IPS-NIHi7 (cell line): ENCODE measurements around the gene TMEM50B.
"Not testable (repeated sequence)": the region's sequence is repeated elsewhere in the genome, so short reads cannot be mapped to it uniquely, and the experiment has no call there.

Source experiments
- DNase-seq: peaks from one replicate; pipeline ENCODE4 v3.0.0; 2012; ENCODE audit warnings: mixed read lengths; ENCODE audit errors: extremely low spot score

Gene TMEM50B

DNA sequence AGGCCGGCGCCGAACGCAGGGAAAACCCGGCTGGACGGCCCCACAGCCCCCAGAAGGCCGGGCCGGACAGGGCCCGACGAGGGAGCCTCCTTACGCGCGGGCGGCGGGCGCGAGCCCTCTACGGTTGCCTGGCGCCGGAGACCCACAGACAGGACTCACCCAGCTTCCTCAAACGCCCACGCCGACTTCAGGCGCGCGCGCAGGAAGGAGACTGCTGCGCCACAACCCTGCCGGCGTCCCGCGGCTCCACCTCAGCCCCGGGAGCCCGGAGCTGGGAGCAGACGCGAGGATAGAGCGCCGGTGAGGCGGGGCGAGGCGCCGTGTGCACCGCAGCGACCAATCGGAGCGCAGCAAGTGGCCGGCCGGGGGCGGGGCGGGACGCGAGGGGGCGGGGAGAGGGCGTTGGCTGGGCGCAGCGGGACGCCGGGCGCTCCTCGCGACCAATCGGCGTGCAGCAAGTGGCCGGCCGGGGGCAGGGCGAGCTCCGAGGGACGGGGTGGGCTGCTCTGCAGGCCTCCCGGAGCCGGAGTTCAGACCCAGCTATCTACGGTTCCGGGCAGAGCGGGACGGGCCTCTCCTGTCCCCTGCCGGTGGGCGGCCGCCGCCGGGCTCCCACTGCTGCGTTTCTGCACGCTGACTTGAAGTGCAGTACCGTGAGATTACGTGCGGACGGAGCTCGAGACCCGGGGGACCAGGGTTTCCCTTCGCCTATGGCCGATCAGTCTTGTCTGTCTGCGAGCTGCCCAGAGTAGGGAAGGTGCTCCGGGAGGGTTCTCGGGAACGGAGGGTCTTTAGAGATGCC, at the start of gene TMEM50B:
Gene TMEM50B (minus strand): TSS at position 296 of the 802 bp plus-strand sequence. CDS start 11,089 bp downstream, outside the sequence.
- peak; percentile 97 for DNase-seq

DNA sequence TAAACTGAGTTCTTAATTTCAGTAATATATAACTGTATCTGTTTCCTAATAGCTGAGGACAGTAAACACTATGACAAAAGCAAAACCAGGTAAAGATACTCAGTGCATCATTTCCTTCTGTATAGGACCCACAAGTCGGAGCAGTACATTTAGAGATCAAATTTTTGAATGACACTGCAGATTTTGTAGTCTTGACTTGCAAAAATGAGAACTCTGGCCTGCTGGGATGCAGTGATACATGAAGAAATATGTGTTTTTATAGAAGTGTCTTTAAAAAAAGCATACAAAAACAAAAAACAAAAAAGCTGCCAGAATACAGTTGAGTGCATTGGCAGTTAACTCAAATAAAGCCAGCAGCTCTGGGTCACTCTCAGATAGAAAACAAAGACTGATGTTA, 43.2 kb upstream of the TMEM50B start:
- DNase-seq = no peak

DNA sequence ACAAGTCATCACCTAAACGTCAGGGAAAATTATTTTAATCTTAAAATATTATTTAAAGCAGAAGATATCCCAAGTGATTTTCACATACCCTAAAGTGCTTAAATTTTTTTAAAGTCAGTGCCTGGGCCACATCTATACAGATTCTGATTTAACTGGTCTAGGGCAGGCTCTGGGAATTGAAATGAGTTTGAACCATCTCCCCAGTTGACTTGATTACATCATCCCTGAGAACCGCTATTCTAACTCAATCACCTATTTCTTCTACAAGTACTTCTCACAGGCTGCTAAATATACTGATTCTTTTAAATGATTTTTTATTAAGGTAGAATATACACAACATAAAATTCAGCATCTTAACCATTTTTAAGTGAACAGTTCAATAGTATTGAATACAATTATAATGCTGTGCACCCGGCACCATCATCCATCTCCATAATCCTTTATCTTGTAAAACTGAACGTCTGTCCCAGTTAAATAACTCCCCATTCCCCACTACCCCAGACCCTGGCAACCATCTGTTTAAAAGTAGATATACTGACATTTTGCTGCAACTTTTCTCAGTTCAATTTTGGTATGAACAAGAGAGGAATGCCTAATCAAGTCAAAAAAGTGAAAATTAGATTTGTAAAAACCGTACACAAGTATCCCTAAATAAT, 42.7 kb upstream of the TMEM50B start:
- no peak for DNase-seq

DNA sequence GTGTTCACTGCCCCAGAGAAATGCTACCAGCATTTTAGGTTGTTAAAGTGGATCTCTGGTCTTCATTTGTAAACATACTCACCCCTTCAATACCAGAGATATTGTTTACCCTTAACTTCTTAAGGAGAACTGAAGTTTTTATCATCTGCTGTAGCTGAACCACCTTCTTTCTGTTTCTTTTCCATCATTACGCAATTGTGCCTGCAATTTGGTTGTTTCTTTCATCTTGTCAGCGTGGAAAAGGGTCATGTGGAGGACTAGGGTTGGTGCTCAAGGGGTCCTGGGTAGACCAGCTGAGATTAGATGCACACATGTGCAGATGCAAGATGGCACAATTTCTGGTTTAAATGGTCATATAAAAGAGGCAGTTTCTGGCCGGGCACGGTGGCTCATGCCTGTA, 39.1 kb upstream of the TMEM50B start:
- no peak for DNase-seq

DNA sequence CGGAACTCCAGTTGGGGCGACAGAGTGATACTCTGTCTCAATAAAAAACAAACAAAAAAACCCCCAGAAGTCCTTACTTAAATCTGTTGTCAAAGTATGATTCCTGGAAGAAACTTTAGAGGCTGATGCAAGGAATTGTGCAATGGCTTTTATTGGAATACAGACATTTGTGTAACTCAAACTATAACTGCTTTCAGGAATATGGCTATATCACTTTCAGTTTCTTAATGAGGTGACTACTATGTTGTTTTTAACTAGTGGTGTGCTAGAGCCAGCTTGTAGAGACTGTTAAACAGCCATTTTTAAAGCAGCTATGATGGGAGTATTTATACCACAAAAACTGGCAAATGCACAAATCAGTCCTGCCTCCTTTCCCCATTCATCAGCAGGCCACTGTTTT, 34.5 kb upstream of the TMEM50B start:
- DNase-seq = no peak

DNA sequence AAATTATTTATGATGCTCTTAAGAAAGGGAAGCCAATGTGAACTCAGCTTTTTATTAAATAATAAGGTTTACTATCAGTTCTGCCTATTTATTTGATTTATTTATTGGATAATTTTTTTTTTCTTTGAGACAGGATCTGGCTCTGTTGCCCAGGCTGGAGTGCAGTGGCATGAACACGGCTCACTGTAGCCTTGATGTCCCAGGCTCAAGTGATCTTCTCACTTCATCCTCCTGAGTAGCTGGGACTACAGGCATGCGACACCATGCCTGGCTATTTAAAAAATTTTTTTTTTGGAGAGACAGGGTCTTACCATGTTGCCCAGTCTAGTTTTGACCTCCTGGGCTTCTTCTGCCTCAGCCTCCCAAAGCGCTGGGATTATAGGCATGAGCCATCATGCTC, 32.7 kb upstream of the TMEM50B start:
- DNase-seq = no peak

DNA sequence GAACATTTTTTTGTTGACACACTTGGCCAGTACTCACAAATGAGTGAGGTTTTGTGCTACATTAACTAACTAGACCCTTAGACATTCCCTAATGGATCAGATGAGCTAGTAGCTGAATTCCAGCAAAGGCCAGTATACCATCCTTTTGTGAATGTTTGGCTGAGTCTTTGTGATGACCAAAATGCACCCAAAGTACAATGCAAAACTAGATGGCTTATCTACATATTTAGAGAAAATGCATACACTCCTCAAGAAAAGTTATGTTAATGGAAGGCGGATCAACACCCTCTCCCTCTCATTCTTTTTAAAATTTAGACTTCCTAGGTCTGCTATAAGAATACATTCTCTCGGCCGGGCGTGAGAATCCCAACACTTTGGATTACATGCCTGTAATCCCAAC, 31.9 kb upstream of the TMEM50B start:
- DNase-seq = no peak

DNA sequence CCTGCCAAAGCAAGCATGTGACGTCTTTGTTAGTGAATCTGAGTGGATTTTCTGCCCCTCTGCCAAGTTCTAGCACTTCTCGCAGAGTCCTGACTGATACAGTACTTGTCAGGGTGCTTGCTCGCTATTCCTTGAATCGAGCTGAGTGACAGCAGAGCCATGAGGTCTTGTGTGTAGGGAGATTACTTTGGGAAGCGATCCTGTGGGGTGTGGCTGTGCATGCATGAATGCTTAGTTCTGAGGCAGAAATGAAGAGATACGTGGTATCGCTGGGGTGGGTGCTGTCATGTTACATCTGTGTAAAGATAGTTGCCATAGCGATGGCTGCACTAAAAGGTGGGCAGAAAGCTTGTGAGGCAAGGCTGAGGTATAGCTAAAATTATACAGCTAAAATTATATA, 31.1 kb upstream of the TMEM50B start:
- DNase-seq = no peak

DNA sequence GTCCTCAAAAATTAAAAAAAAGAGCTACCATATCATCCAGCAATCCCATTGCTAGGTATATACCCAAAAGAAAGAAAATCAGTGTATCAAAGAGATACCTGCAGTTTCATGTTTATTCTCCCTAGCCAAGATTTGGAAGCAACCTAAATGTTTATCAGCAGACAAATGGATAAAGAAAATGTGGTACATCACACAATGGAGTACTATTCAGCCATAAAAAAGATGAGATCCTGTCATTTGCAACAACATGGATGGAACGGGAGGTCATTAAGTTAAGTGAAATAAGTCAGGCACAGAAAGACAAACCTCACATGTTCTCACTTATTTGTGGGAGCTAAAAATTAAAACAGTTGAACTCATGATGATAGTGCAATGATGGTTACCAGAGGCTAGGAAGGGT, 27.2 kb upstream of the TMEM50B start:
- not testable (repeated sequence) for DNase-seq

DNA sequence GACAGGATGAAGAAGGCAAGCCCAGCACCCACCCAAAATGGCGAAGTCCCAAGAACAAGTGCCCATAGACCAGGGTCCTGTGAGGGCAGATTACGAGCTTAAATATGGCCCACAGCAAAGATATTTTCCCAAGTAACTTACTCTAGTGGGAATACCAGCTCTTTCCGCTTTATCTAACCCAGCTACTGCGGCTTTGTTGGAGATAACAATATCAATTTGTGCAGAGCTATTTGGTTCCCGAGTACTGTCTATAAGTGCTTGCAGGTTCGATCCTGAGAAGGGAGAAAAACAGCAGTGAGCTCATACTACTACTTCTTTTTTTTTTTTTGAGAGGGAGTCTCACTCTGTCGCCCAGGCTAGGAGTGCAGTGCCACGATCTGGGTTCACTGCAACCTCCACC, 26.1 kb upstream of the TMEM50B start:
- no peak for DNase-seq

DNA sequence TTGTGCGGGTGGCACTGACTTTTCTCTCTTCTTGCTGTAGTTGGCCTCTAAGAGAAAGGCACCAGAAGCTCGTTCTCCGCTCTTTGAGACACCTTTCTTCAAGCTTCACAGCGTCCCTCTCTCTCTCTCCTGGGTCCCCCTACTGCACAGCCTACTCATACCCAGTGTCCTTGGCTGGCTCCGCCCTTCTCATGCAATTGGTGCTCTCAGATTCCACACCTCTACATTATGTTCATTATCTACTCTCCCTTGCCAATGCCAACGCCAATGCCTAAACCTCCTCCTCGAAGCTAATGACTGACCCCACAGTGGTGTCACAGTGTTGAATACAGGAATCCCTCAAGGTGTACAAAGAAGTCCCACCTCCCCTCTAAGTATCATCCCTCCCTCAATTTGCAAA, 16.6 kb upstream of the TMEM50B start:
- DNase-seq = peak; percentile 16

DNA sequence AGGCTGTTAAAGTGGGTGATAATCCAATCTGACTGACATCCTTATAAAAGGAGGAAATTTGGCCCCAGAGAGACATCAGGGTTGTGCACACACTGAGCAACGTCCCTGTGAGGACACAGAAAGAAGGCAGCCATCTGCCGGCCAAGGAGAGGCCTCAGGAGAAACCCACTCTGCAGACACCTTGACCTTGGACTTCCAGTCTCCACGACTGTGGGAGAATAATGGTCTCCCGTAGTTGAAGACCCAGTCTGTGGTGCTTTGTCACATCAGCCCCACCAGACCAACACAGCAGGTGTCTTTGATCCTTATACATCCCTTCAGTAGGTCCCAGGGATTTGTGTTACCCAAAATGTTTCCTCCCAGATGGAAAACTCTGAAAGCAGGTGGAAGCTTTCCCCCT, 16.0 kb upstream of the TMEM50B start:
- no peak for DNase-seq

DNA sequence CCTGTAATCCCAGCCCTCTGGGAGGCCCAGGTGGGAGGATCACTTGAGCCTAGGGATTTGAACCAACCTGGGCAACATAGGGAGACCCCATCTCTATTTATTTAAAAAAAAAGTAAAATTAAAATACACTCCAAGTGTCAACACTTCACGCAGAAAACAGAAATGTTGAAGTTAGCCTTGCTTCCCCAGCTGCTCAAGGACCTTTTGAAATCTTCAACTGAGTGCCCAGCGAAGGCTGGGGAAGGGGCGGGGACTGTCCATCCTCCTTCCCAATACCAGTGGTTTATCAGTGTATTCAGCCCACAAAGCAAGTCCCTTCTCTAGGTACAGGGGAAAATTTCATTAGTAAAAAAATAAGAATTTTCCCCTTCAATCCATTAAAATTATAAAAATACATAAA, 14.0 kb upstream of the TMEM50B start:
- DNase-seq = no peak

DNA sequence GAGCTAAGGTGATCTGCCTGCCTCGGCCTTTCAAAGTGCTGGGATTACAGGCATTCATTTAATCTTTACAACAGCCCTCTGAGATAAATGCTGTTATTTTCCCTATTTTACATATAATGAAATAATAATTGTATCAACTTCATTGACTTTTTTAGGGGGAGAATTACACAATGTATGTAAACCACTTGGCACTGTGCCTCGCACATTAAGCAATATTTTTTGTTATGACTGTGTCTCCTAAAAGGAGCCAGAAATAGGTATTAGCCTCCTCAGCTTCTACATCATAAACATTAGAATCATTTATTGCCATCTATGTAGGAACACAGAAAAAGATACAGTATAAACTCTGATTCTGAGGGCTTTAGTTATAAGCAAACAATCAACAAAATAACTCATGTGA, 12.8 kb upstream of the TMEM50B start:
- no peak for DNase-seq

DNA sequence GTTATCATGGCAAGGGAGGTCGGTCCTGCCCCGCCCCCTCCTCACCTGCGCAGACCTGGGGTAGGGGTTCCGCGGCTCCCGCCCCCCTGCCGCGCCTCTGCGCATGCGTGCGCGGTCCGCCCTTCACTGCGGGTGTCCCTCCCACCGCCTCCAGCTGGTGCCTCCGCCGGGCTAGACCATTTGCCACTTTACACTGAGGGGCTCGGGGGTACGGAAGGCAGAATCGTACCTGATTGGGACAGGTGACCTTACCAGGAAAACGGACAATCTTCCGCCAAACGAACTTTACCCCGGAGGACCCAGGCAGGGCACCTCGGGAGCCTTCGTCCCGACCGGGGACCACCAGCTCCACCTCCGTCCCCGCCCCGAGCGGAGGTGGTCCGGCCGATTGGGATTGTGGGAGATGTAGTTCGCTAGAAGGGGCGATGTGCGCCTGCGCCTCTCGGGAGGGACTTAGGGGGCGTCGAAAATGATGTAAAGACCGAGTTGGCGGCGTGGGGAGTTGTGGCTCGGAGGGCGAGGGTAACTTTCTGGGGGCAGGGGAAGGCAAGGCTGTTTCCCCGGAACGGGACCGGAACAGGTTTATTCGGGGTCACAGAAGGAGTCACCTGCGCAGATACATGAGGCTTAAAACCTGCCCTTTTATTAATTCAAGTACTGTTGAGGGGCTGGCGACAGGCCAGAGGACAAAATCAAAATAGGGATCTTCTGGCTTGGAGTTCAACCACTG, 11.8 kb upstream of the TMEM50B start, which contains the start of gene DNAJC28:
Gene DNAJC28 (minus strand): TSS at position 344 of the 730 bp plus-strand sequence. CDS start 2,323 bp downstream, outside the sequence.
- DNase-seq = peak; percentile 95

DNA sequence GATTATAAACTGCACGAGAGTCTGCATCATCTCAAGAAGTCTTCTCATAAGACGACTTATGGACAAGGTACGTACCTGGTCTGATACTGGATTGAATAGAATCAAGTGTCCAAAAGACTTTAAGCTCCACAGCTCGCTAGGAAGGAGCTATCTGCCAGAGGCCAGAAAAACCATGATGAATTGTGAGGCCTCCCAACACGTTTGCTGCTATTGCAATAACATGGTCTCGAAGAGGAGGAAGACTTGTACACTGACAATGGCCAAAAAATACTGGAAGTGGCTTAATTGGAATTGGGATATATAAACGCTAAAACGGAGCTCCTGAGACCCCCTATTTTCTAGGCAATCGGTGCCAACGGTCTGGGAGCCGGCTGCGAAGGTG, 11.2 kb upstream of the TMEM50B start:
- no peak for DNase-seq

DNA sequence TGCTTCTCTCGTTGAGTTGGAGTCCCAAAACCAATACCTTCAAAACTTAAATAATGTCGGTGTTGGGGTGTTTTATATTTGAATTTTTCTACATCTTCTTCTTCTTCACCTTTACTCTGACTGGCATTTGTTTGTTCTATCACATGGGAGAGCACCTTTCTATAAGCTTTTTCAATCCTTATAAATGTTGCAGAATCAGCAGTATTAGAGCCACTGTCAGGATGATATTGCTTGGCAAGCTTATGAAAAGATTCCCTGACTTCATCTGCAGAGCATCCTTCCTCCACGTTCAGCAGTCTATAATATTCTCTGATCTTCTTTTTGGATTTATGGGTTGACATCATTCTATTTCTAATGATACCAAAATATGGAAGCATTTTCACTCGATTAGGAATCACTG, 9.2 kb upstream of the TMEM50B start:
- no peak for DNase-seq

DNA sequence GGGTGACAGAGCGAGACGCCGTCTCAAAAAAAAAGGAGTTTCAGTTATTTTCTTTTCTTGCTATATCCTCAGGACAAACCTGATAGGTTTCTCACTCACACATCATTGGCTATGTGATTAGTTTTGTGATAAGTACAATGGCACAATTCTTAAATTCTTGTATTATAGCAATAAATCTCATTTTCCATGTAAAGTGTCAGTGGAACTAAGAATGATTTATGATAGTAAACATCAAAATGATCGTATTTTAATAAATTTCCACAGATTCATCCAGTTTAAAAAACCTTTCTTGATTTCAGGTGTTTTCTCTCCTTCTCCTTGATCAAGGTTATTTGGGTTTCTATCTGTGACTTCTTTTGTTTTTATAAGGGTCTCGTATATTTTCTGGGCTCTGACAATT, 8.2 kb upstream of the TMEM50B start:
- no peak for DNase-seq

DNA sequence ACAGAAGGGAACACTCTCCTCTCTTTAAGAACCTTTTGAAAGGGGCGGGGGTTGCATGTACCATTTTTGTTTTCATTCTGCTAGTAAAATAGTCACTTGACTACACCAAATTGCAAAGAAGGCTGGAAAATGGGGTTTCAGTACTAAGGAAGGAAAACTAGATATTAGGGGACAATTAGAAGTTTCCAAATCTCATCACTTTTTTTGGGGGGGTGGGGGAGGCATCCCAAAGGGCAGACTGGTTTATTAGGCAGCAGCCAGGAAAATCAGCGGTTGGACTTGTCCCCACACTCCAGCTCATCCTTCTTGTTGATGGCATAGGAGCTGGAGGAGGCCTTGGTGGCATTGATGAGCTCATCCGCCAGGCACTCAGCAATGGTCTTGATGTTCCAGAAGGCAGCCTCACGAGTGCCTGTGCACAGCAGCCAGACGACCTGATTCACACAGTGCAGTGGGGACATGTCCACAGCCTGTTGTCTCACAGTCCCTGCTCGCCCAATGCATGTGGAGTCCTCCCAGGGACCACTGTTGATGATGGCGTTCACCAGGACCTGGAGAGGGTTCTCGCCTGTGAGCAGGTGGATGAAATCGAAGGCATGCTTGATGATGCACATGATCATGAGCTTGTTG, 1.7 kb upstream of the TMEM50B start:
- DNase-seq = no peak

DNA sequence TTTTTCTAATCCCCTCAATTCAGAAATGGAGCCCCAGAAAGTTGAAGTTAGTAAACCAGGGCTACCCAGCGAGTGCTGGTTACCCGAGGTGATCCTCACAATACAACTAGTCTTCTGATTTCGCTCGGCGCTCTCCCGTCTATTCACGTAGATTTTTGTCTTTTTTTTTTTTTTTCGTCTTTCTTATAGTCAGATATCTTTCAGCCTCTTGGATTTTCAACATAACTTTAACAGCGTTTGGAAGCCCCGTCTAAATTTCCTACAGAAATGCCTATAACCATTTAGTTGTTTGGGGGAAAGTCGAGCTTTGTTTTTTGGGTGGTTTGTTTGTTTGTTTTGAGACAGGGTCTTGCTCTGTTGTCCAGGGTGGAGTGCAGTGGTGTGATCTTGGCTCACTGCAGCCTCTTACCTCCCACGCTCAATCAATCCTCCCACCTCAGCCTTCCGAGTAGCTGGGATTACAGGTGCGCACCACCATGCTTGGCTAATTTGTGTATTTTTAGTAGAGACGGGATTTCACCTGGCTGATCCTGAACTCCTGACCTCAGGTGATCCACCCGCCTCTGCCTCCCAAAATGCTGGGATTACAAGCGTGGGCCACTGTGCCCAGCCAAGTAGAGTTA, 818 bp upstream of the TMEM50B start:
- DNase-seq = no peak

DNA sequence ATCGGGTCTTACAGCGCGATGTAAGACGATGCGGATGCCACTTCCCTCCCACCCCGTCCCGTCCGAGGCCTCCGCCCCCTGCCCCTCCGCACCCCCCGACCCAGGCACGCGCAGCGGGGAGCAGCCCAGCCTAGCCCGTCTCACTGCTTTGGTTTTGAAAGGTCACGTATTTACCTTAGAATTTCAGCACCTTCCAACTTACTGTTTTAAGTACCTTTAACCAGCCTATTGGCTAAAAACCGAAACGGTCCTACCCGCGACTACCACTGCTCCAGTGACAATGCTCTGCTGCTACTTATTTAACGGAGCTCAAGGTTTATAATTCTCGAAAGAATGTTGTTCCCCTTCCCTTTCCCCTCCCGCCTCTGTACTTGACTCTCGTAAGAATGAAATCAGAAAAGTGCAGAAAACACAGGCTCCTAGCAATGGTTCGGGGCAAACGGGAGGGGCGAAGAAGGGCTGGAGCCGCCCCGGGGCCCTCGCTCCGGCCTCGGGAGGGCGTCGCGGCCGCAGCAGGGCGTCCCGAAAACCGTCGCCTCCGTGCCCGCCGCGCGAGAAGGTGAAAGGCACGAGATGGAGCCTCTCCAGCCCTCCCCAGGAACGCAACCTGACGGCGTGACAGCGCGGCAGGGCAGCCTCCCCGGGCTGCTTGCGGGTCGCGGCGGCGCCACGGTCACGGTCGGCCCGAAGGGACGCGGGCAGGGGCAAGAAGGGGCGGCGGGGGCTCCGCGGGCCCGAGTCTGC, 667 bp downstream of the TMEM50B start:
- peak; percentile 45 for DNase-seq
